Naive thymus-derived CD4-positive, alpha-beta T cell (primary cell): ENCODE results near the gene SGMS1. TPM values are rescaled to one million over a fixed set of nuclear protein-coding genes. Genes with fewer than 3 reads are reported as not detected.

Experiments used
- ATAC-seq: fragments of 150-1000 bp; cut with Tn5 transposase; 2 replicates; pipeline ENCODE4 v1.10.0; 2021; ENCODE audit warnings: mild to moderate bottlenecking, moderate library complexity
- CTCF ChIA-PET: fragments of 350-600 bp; sonication (Branson Sonifier 250); formaldehyde crosslinking; loops from one replicate; lab custom pipeline; 2021; ENCODE audit warnings: antibody characterized with exemption; lab: Charles Lee
- POLR2A ChIA-PET: fragments of 350-600 bp; sonication (Branson Sonifier 250); formaldehyde crosslinking; loops from one replicate; lab custom pipeline; 2021; ENCODE audit warnings: antibody characterized with exemption, inconsistent platforms; lab: Charles Lee
- DNase-seq, 9 donors: peaks; one replicate each; pipeline versions ENCODE4 v3.0.0 to v3.0.0-alpha.2; 2020 to 2022; ENCODE audit warnings: mixed read lengths in 1 of 9
- H3K27ac ChIP-seq: one replicate; pipeline ENCODE4 v1.7.0; 2013; ENCODE audit warnings: mild to moderate bottlenecking, low read depth, low read length, moderate library complexity
- H3K27me3 ChIP-seq, 2 donors: one replicate each; pipeline ENCODE4 v1.7.0; 2013; ENCODE audit warnings: low read length in 2 of 2, mild to moderate bottlenecking in 2 of 2, moderate library complexity in 2 of 2; ENCODE audit not compliant: control insufficient read depth in 2 of 2, insufficient read depth in 2 of 2
- H3K36me3 ChIP-seq, 3 experiments: 1 replicate in 2 of 3; 2 replicates in 1 of 3; pipeline ENCODE4 v1.7.0; 2013; ENCODE audit warnings: low read length in 3 of 3, mild to moderate bottlenecking in 3 of 3, moderate library complexity in 1 of 3; ENCODE audit not compliant: insufficient read depth in 3 of 3, control insufficient read depth in 2 of 3
- H3K4me1 ChIP-seq, 2 donors: one replicate each; pipeline ENCODE4 v1.7.0; 2013; ENCODE audit warnings: low read length in 2 of 2, mild to moderate bottlenecking in 2 of 2, moderate library complexity in 1 of 2; ENCODE audit not compliant: control insufficient read depth in 2 of 2, insufficient read depth in 2 of 2
- H3K4me3 ChIP-seq: 2 replicates; pipeline ENCODE4 v1.7.0; 2013; ENCODE audit warnings: mild to moderate bottlenecking, low read length
- H3K9me3 ChIP-seq, 3 experiments: 1 replicate in 2 of 3; 2 replicates in 1 of 3; pipeline ENCODE4 v1.7.0; 2013; ENCODE audit warnings: low read length in 3 of 3; ENCODE audit not compliant: control insufficient read depth in 2 of 3
- H3K27ac Mint-ChIP-seq, 9 donors: one replicate each; pipeline ENCODE4 v1.8.0; 2020 to 2022; ENCODE audit warnings: mixed read lengths in 9 of 9, mild to moderate bottlenecking in 8 of 9, moderate library complexity in 5 of 9, inconsistent platforms in 2 of 9
- H3K27me3 Mint-ChIP-seq, 5 donors: one replicate each; pipeline ENCODE4 v1.8.0; 2021 to 2022; ENCODE audit warnings: mixed read lengths in 5 of 5, mild to moderate bottlenecking in 1 of 5
- H3K36me3 Mint-ChIP-seq, 5 donors: one replicate each; pipeline ENCODE4 v1.8.0; 2020 to 2022; ENCODE audit warnings: mixed read lengths in 5 of 5, mild to moderate bottlenecking in 3 of 5, inconsistent platforms in 1 of 5
- H3K4me1 Mint-ChIP-seq, 7 donors: one replicate each; pipeline ENCODE4 v1.8.0; 2020 to 2022; ENCODE audit warnings: mixed read lengths in 7 of 7, mild to moderate bottlenecking in 3 of 7, inconsistent platforms in 1 of 7
- H3K4me3 Mint-ChIP-seq, 10 donors: one replicate each; pipeline ENCODE4 v1.8.0; 2020 to 2022; ENCODE audit warnings: mild to moderate bottlenecking in 10 of 10, mixed read lengths in 10 of 10, moderate library complexity in 6 of 10, inconsistent platforms in 2 of 10
- H3K9me3 Mint-ChIP-seq, 11 donors: one replicate each; pipeline ENCODE4 v1.8.0; 2020 to 2022; ENCODE audit warnings: mixed read lengths in 11 of 11, mild to moderate bottlenecking in 4 of 11, inconsistent platforms in 1 of 11, moderate library complexity in 1 of 11
- intact Hi-C, 2 donors: fragments of 100-400 bp; cut with micrococcal nuclease; formaldehyde crosslinking; loops; one replicate each; pipeline ENCODE4 v1.15.1; 2023
- polyA plus RNA-seq, 2 donors: library from polyadenylated mRNA; unstranded; fragments of 300-500 nt; fragmentation: Illumina TruSeq; gene quantifications; one replicate each; pipeline ENCODE4 v1.2.3, GENCODE V29; 2021
- total RNA-seq, 6 experiments: library from RNA in 5 of 6; stranded (reverse) in 5 of 6; gene quantifications; 1 replicate in 5 of 6; 2 replicates in 1 of 6; pipeline ENCODE4 v1.2.3 and lab custom pipeline; 2021 to 2026

Gene SGMS1
- total and polyA plus RNA-seq, 7 experiments from 2014 or later = 11.5 to 45.7 (median 29.4) TPM

DNA sequence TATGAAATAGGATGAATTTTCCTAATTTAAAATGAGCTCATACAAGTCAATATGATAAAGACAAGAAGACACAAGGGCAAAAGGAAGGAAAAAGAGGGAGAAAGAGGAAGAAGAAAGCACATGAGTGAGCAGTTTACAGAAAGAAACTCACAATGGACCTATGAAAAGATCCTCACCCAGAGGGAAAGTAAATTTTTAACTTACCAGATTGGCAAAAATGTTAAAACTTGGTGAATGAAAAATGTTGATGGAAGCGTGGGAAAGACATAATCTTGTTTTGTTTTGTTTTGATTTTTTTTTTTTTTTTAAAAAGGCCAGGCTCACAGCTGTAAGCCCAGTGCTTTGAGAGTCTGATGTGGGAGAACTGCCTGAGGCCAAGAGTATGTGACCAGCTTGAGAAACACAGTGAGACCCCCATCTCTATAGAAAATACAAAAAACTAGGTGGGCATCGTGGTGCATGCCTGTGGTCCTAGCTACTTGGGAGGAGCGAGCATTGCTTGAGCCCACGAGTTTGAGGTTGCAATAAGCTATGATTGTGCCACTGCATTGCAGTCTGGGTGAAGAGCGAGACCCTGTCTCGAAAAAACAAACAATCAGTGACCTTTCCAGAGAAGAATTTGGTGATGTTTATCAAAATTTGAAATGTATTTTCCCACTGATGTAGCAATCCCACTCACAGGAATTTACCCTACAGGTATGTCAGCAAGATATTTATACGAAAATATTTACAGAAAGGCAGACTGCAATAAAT, 219.6 kb downstream of the SGMS1 start:
- intact Hi-C loops = no loop called here
- Mint-ChIP-seq H3K4me1 (peaks cover 0 to 34% (median 20%) of the 10 kb centered on the region in 7 donors), H3K36me3 (peaks cover 4 to 64% (median 39%) of the 10 kb centered on the region in 5 donors), H3K27ac (peak overlapping the region in 1 of 9 donors; percentile 3), H3K9me3 (peaks cover 0 to 15% (median 4%) of the 10 kb centered on the region in 11 donors), H3K27me3 (no peaks in the 10 kb centered on the region), H3K4me3 (no peak overlapping the region)
- H3K4me3 ChIP-seq = no peak overlapping the region
- ATAC-seq (no peak), DNase-seq (no peak)
- no peaks in the 10 kb centered on the region for H3K4me1 ChIP-seq
- H3K27me3 ChIP-seq = no peaks in the 10 kb centered on the region
- no peak overlapping the region for H3K27ac ChIP-seq
- ChIA-PET CTCF (interaction anchor here (0.7 to 1.0 kb wide), 2 partner anchors 23 to 240 kb away, joined by 3 to 5 read pairs; no protein-coding TSS in a partner anchor), POLR2A (no interaction called here)
- peaks cover 0 to 7% (median 0%) of the 10 kb centered on the region in 3 experiments for H3K9me3 ChIP-seq
- H3K36me3 ChIP-seq = peaks cover 0 to 3% (median 0%) of the 10 kb centered on the region in 3 experiments

DNA sequence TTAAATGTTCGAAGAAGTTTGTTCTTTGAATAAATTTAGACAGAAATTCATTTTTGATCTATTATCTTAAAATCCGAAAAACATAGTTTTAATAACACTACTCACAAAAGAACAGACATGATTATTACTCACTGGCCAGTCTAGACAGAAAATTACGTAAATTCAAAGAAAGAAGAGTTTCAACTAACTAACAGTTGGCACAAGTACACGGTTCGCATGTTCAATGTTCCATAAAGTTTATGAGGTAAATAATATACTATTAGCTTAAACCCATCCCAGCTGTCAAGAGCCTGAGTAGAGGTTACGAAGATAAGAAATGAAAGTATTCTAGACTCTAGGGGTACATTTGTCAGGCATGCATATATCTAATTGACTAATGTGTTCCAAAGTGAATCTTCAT, 220.7 kb downstream of the SGMS1 start:
- H3K4me1 Mint-ChIP-seq = peaks cover 0 to 45% (median 23%) of the 10 kb centered on the region in 7 donors

DNA sequence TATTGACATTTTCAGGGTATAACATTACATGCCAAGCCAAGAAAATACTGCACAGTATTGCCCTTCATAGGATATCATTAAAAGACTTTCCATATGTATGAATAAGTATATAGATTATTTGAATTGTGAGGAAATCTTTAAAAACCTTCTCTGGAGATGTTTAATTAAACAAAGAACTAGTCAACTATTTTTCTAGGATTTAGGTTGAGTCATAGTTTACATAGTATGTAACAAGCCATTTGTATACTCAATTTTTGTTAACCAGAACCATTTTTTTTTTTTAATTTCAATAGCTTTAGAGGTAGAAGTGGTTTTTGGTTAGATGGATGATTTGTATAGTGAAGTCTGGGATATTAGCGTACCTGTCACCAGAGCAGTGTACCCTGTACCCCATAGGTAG, 221.3 kb downstream of the SGMS1 start:
- DNase-seq (no peak), ATAC-seq (no peak)
- Histone ChIP-seq H3K9me3 (peaks cover 0 to 7% (median 0%) of the 10 kb centered on the region in 3 experiments), H3K27me3 (no peaks in the 10 kb centered on the region), H3K36me3 (peaks cover 0 to 3% (median 0%) of the 10 kb centered on the region in 3 experiments), H3K4me1 (peaks cover 0 to 5% of the 10 kb centered on the region in 2 donors), H3K4me3 (no peak overlapping the region), H3K27ac (no peak overlapping the region)
- intact Hi-C loops = no loop called here
- ChIA-PET POLR2A (no interaction called here), CTCF (interaction anchor here (1.0 kb wide), 1 partner anchor 10 kb away, joined by 3 read pairs; no protein-coding TSS in a partner anchor)
- Mint-ChIP-seq H3K4me1 (peaks cover 0 to 50% (median 28%) of the 10 kb centered on the region in 7 donors), H3K36me3 (peaks cover 2 to 51% (median 32%) of the 10 kb centered on the region in 5 donors), H3K9me3 (peaks cover 0 to 9% (median 4%) of the 10 kb centered on the region in 11 donors), H3K4me3 (no peak overlapping the region), H3K27ac (no peak overlapping the region), H3K27me3 (no peaks in the 10 kb centered on the region)

More for the DNA sequence above, 220.7 kb downstream of the SGMS1 start:
- Mint-ChIP-seq H3K27ac (peak overlapping the region in 1 of 9 donors; percentile 13), H3K9me3 (peaks cover 0 to 11% (median 4%) of the 10 kb centered on the region in 11 donors), H3K27me3 (no peaks in the 10 kb centered on the region), H3K36me3 (peaks cover 4 to 55% (median 34%) of the 10 kb centered on the region in 5 donors), H3K4me3 (no peak overlapping the region)
- Histone ChIP-seq H3K27me3 (no peaks in the 10 kb centered on the region), H3K4me1 (no peaks in the 10 kb centered on the region), H3K4me3 (no peak overlapping the region), H3K27ac (no peak overlapping the region), H3K9me3 (peaks cover 0 to 7% (median 0%) of the 10 kb centered on the region in 3 experiments), H3K36me3 (peaks cover 0 to 3% (median 0%) of the 10 kb centered on the region in 3 experiments)
- ATAC-seq (no peak), DNase-seq (no peak)
- ChIA-PET CTCF (no interaction called here), POLR2A (no interaction called here)
- intact Hi-C loops = no loop called here

DNA sequence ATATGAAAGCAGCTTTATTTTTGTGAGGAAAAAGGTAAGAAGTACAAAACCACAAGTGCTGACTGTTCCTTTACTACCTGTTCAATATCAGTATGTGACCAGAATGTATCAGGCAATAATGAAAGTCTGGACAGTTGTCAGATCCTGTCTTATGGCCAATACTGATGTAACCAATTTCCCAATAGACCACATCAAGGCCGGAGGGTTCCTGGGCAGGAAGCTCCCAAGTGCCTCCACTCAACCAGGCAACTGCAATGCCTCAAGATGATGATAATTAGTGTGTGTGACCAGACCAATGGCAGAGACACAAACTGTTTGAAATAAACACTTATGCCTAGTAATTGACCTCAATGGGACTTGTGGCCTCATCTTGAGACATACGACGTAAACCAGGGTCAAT, 223.1 kb downstream of the SGMS1 start:
- H3K4me3 Mint-ChIP-seq = no peak overlapping the region
- Histone ChIP-seq H3K36me3 (no peaks in the 10 kb centered on the region), H3K27me3 (no peaks in the 10 kb centered on the region), H3K4me1 (peaks cover 5 to 15% of the 10 kb centered on the region in 2 donors), H3K9me3 (no peaks in the 10 kb centered on the region), H3K4me3 (no peak overlapping the region), H3K27ac (no peak overlapping the region)
- DNase-seq (no peak), ATAC-seq (no peak)
- ChIA-PET CTCF (no interaction called here), POLR2A (no interaction called here)
- no peaks in the 10 kb centered on the region for H3K9me3 Mint-ChIP-seq
- no peaks in the 10 kb centered on the region for H3K27me3 Mint-ChIP-seq
- H3K27ac Mint-ChIP-seq = no peak overlapping the region
- peaks cover 4 to 47% (median 18%) of the 10 kb centered on the region in 5 donors for H3K36me3 Mint-ChIP-seq
- peaks cover 8 to 64% (median 41%) of the 10 kb centered on the region in 7 donors for H3K4me1 Mint-ChIP-seq
- intact Hi-C loops = no loop called here

DNA sequence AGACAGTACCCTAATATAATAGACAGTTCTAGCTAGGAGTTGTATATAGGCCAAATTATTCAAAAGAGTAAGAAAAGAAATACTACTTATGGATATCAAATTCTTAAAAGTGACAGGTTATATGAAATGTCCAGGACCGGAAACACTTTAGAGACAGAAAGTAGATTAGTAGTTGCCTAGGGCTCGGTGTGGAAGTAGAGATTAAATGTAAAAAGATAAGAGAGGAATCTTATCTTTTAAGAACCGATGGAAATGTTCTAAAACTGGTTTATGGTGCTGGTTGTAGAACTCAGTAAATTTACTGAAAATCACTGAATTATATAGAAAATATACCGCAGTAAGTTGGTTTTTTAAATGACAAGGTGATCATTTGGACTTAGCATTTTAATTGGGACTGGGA, 224.9 kb downstream of the SGMS1 start:
- intact Hi-C loops = no loop called here
- Histone ChIP-seq H3K36me3 (no peaks in the 10 kb centered on the region), H3K27me3 (no peaks in the 10 kb centered on the region), H3K4me1 (peaks cover 5 to 22% of the 10 kb centered on the region in 2 donors), H3K4me3 (no peak overlapping the region), H3K27ac (no peak overlapping the region), H3K9me3 (no peaks in the 10 kb centered on the region)
- ChIA-PET POLR2A (no interaction called here), CTCF (interaction anchor here (0.6 kb wide), 1 partner anchor 319 kb away, joined by 3 read pairs; no protein-coding TSS in a partner anchor)
- Mint-ChIP-seq H3K27me3 (no peaks in the 10 kb centered on the region), H3K4me1 (peaks cover 8 to 70% (median 41%) of the 10 kb centered on the region in 7 donors), H3K4me3 (no peak overlapping the region), H3K36me3 (peaks cover 3 to 47% (median 15%) of the 10 kb centered on the region in 5 donors), H3K9me3 (no peaks in the 10 kb centered on the region), H3K27ac (no peak overlapping the region)
- ATAC-seq (no peak), DNase-seq (no peak)

DNA sequence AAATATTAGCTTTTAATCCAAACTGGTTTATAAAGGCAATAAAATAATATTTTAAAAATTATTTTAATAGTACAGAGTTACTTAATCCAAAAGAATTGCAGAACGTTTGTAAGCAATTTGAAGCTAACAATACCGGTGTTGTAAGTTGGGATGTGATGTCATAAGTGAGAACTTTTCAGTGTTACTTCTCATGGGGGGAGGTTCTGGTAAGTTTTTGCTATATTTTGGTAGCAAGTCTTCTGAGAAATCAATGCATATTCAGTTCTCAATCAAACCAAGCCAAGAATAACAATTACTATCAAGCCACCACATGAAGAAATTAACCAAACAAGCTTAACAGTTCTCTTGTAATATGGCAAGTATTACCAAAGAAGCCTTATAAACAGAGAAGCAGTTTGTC, 225.4 kb downstream of the SGMS1 start:
- H3K36me3 Mint-ChIP-seq = peaks cover under 1 to 46% (median 13%) of the 10 kb centered on the region in 5 donors
- Histone ChIP-seq H3K27me3 (no peaks in the 10 kb centered on the region), H3K27ac (no peak overlapping the region), H3K9me3 (no peaks in the 10 kb centered on the region), H3K4me3 (no peak overlapping the region), H3K36me3 (no peaks in the 10 kb centered on the region), H3K4me1 (peaks cover 5 to 22% of the 10 kb centered on the region in 2 donors)
- no peaks in the 10 kb centered on the region for H3K27me3 Mint-ChIP-seq
- ATAC-seq = no peak
- DNase-seq = no peak
- intact Hi-C loops = no loop called here
- CTCF ChIA-PET = interaction anchor here (0.6 kb wide), 1 partner anchor 320 kb away, joined by 3 read pairs; no protein-coding TSS in a partner anchor
- H3K4me1 Mint-ChIP-seq = peaks cover 8 to 66% (median 41%) of the 10 kb centered on the region in 7 donors
- POLR2A ChIA-PET = no interaction called here
- H3K9me3 Mint-ChIP-seq = no peaks in the 10 kb centered on the region
- no peak overlapping the region for H3K4me3 Mint-ChIP-seq
- no peak overlapping the region for H3K27ac Mint-ChIP-seq
